ENCODE measurements around the gene HK1.
"Not testable (repeated sequence)": the region's sequence is repeated elsewhere in the genome, so short reads cannot be mapped to it uniquely, and the experiment has no call there.

The HK1 gene

DNA sequence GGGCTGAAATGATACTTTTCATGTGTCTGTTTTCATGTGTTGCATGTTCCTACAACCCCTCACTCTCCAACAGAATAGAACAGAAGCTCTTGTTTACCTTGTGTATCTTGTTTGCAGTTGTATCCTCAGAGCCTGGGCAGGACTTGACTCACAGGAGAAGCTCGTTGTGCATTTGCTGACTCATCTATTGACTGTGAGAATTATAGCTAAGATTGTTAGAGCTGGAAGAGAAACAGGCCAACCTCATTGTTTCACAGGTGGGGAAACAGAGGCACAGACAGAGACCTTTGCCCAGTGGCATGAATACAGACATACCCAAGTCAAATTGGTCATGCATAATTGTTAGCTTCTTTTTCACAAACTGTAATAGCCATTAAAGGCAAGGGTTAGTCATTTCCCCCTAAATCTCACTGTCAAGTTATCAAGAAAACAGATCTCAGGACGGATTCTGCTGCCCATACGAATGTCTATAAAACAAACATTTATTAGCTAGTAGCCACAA lies 168.4 kb downstream of the HK1 start:
- DNase-seq (ENCODE audit: low read depth in 1 of 2, low spot score in 1 of 2): no peak

- DNase-seq (ENCODE audit: low read depth in 1 of 2, low spot score in 1 of 2): peak in 1 of 2 donors; percentile 28
Observed at GRCh38 chr10:69449841-69450240, 171.5 kb downstream of the HK1 start.

- DNase-seq (ENCODE audit: low read depth in 1 of 2, low spot score in 1 of 2): not testable (repeated sequence)
Observed at GRCh38 chr10:69450395-69450794, 172.1 kb downstream of the HK1 start.

DNA sequence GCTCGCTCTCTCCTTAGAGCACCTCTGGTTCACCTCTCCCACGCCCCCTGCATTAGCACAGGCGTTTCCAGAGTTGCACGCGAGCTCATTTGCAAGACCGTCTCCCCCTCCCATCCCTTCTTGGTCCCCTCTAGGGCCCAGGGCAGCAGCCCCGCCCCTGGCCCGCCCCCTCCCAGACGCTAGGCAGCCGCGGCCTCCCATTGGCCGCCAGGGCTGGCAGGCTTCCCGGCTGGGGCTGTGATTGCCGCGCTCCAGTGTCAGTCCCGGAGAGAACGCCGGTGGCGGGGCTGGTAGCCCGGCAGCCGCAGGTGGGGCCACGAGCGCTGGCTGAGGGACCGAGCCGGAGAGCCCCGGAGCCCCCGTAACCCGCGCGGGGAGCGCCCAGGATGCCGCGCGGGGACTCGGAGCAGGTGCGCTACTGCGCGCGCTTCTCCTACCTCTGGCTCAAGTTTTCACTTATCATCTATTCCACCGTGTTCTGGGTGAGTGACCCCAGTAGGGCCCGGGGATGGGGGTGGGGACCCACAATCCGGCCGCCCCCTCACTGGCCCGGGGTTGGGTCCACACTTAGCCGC lies 173.0 kb downstream of the HK1 start, which contains the start of gene TSPAN15:
Gene TSPAN15, plus strand, starts transcription at position 257 of the 575 bp plus-strand sequence. Its CDS starts 130 bp downstream, at position 387.
- DNase-seq (ENCODE audit: low read depth in 1 of 2, low spot score in 1 of 2): peak; percentile 56 to 72

Data from activated CD4-positive, alpha-beta T cell treated with anti-CD3 and anti-CD28 coated beads, Interleukin-2, amount 50 U/mL, for 24 hours (primary cell).